Measurements from ENCODE around the gene TOMM20.

GRCh38 chr1:235077571-235078479, 50.8 kb downstream of the TOMM20 start:
- TF ChIP-seq POLR2A (IDR thresholded peaks at IDR 0.05; ENCODE audit: low read length) (no peak), GATA1 (IDR thresholded peaks at IDR 0.05; ENCODE audit: low read depth, low read length) (no peak)
